Tibial nerve (tissue), 4 donors: ENCODE results near the gene TBC1D22A. TPM values are rescaled to one million over a fixed set of nuclear protein-coding genes. Genes with fewer than 3 reads are reported as not detected.
A peak's percentile ranks its signal among the peaks of the same experiment; 100 is the strongest.

Experiments
- DNase-seq, 2 donors: peaks; one replicate each; pipeline ENCODE4 v3.0.0-alpha.2; 2019; ENCODE audit warnings: low spot score in 2 of 2
- H3K27ac ChIP-seq, 4 donors: fragments of 200-600 bp; sonication (generic) in 3 of 4; one replicate each; pipeline ENCODE4 v1.5.1; 2017 to 2019; ENCODE audit warnings: mild to moderate bottlenecking in 1 of 4
- H3K27me3 ChIP-seq, 2 donors: fragments of 200-600 bp; sonication (generic) in 1 of 2; one replicate each; pipeline versions ENCODE4 v1.5.1 to v1.6.0; 2017 to 2019
- H3K36me3 ChIP-seq, 3 donors: fragments of 200-600 bp; sonication (generic); one replicate each; pipeline ENCODE4 v1.5.1; 2018 to 2019
- H3K4me1 ChIP-seq, 4 donors: fragments of 200-600 bp; sonication (generic) in 3 of 4; one replicate each; pipeline ENCODE4 v1.5.1; 2017 to 2019
- H3K4me3 ChIP-seq, 4 donors: fragments of 200-600 bp; sonication (generic) in 3 of 4; one replicate each; pipeline ENCODE4 v1.5.1; 2017 to 2019; ENCODE audit warnings: mild to moderate bottlenecking in 1 of 4, moderate library complexity in 1 of 4
- H3K9me3 ChIP-seq, 4 donors: fragments of 200-600 bp; sonication (generic) in 3 of 4; one replicate each; pipeline ENCODE4 v1.5.1; 2017 to 2019
- EP300 ChIP-seq, 2 donors: sonication (generic); formaldehyde crosslinking; IDR thresholded peaks; one replicate each; pipeline ENCODE4 v1.6.1; 2017; ENCODE audit warnings: antibody characterized with exemption in 2 of 2, mild to moderate bottlenecking in 1 of 2
- POLR2A ChIP-seq, 2 donors: fragments of 450-650 bp; IDR thresholded peaks; one replicate each; pipeline ENCODE4 v1.6.1; 2017; ENCODE audit warnings: antibody characterized with exemption in 2 of 2, mild to moderate bottlenecking in 2 of 2, moderate library complexity in 2 of 2
- whole genome bisulfite sequencing, 2 donors: methylation state at CpG; one replicate each; pipeline ENCODE4 v1.1.5; 2018; 5-methylcytosine and 5-hydroxymethylcytosine counted together
- total RNA-seq, 4 donors: library from RNA; depleted of rRNA; stranded (reverse); fragments of >200 nt; gene quantifications; one replicate each; pipeline ENCODE4 v1.1.0, GENCODE V29; 2016
- TF ChIP-seq, protein P1 (sequence below), 5 experiments: fragments of 200-600 bp in 3 of 5; fragments of 450-650 bp in 2 of 5; sonication (generic) in 3 of 5; IDR thresholded peaks; one replicate each; pipeline ENCODE4 v1.5.1; 2016 to 2019; ENCODE audit warnings: antibody characterized with exemption in 5 of 5, mild to moderate bottlenecking in 3 of 5, moderate library complexity in 2 of 5

Gene TBC1D22A
- total RNA-seq, 4 donors from 2014 or later = 27.3 to 35.4 (median 29.3) TPM

DNA sequence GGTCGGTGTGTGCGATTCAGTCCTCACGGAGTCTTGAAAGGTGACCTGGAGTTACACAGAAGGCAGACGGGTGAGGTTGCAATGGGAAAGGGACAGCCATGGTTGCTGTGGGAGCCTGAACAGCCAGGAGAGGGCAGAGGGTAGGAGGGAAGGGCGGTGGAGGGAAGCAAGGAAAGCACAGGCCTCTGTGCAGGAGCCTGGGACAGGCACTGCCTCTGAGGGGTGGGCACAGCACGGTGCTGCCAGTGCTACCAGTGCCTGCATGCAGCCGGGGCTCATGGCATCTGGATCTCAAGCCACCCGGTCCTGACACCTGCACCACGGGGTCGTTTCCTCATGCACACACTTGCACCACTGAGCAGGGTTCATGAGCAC lies 401.0 kb downstream of the TBC1D22A start:
- TF ChIP-seq, protein P1, sequence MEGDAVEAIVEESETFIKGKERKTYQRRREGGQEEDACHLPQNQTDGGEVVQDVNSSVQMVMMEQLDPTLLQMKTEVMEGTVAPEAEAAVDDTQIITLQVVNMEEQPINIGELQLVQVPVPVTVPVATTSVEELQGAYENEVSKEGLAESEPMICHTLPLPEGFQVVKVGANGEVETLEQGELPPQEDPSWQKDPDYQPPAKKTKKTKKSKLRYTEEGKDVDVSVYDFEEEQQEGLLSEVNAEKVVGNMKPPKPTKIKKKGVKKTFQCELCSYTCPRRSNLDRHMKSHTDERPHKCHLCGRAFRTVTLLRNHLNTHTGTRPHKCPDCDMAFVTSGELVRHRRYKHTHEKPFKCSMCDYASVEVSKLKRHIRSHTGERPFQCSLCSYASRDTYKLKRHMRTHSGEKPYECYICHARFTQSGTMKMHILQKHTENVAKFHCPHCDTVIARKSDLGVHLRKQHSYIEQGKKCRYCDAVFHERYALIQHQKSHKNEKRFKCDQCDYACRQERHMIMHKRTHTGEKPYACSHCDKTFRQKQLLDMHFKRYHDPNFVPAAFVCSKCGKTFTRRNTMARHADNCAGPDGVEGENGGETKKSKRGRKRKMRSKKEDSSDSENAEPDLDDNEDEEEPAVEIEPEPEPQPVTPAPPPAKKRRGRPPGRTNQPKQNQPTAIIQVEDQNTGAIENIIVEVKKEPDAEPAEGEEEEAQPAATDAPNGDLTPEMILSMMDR (IDR thresholded peaks at IDR 0.05) = no peak
- TF ChIP-seq EP300 (IDR thresholded peaks at IDR 0.05) (no peak), POLR2A (IDR thresholded peaks at IDR 0.05) (no peak)
- no peaks in the 10 kb centered on the region for H3K27me3 ChIP-seq
- H3K4me1 ChIP-seq = no peaks in the 10 kb centered on the region
- H3K4me3 ChIP-seq = no peak overlapping the region
- peaks cover 0 to 38% (median 0%) of the 10 kb centered on the region in 3 donors for H3K36me3 ChIP-seq
- H3K27ac ChIP-seq = no peak overlapping the region
- no peaks in the 10 kb centered on the region for H3K9me3 ChIP-seq
- DNase-seq = no peak
- WGBS, 2 donors = 91 to 92% methylated on average over 10 of the region's 10 CpGs

DNA sequence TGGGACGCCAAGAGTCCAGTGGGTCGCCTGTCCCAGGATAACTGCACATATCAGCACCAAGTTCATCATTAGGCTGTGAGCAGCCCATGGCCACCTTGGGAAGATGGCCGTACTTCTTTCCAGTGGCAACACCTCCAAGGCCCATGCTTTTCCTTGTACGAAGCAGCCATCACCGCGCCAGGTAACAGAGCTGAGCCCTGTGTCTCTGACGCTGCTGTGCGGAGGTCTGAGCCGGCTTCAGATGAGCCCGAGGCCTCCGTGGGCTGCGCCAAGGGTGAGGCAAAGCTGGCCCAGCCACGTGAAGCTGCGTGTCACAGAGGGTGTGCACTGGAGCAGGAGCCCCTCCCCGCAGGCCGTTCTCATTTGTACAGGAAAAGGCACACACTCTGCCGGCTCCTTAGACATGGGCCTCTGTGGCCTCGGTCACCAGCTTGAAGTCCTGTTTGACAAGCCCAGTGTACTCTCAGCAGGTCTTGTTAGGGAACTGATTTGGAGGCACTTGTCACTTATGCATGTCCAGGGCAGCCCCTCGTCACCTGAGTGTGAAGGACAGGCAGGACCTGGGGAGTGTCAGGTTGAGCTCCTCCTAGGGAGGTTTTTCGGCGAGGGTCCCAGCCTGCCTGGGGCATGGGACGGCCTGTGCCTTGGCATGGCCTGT lies 401.5 kb downstream of the TBC1D22A start:
- peak in 1 of 2 donors; percentile 12 for DNase-seq
- Histone ChIP-seq H3K9me3 (no peaks in the 10 kb centered on the region), H3K27ac (peak overlapping the region in 1 of 4 donors; percentile 29), H3K36me3 (peaks cover 0 to 43% (median 0%) of the 10 kb centered on the region in 3 donors), H3K27me3 (no peaks in the 10 kb centered on the region), H3K4me3 (no peak overlapping the region), H3K4me1 (no peaks in the 10 kb centered on the region)
- TF ChIP-seq EP300 (IDR thresholded peaks at IDR 0.05) (no peak), POLR2A (IDR thresholded peaks at IDR 0.05) (no peak)
- TF ChIP-seq, protein P1 (IDR thresholded peaks at IDR 0.05) = no peak
- 85 to 86% methylated on average over 22 of the region's 22 CpGs for WGBS, 2 donors

DNA sequence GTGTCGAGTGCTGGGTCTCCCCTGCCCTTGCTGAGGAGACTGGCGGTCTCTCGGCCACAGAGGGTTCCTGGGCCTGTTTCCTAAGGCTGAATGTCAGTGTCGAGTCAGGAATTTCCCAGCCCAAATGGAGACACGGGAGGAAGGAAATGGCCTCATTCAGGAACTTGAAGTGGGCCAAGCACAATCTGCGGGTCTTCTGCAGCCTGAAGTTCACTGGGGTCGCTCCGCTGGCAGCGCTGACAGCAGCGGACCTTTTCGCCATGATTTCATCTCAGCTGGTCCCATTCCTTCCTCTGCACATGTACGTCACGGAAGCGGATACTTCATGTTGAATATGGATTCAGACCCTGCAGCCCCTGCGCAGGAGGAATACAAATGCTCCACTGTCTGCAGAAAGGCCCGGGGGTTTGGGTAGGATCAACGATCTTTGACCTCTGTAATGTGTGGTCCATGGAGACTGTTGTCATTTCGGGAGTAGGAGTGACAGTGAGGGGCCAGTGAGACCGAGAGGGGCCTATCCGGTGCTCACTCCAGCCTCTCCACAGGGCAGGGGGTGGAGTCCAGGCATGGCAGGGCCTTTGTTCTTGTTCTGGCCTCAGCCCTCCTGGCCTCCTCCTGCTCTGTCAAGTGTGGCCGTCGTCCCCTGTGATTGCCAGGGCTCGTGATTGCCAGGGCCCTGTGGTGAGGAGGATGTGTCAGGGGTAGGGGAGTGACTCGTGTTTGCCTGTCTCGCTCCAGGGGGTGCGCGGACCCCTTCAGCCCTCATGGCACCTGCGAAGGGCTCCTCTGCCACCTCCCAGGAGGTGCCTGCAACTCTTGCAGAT lies 402.3 kb downstream of the TBC1D22A start:
- peak overlapping the region in 1 of 4 donors; percentile 29 for H3K27ac ChIP-seq
- H3K4me1 ChIP-seq = no peaks in the 10 kb centered on the region
- DNase-seq = peak in 1 of 2 donors; percentile 8
- no peaks in the 10 kb centered on the region for H3K9me3 ChIP-seq
- H3K36me3 ChIP-seq = peaks cover 0 to 51% (median 0%) of the 10 kb centered on the region in 3 donors
- H3K27me3 ChIP-seq = no peaks in the 10 kb centered on the region
- TF ChIP-seq POLR2A (IDR thresholded peaks at IDR 0.05) = no peak
- TF ChIP-seq, protein P1 (IDR thresholded peaks at IDR 0.05) = no peak
- TF ChIP-seq EP300 (IDR thresholded peaks at IDR 0.05) = no peak
- 49 to 53% methylated on average over 25 to 28 of the region's 28 CpGs for WGBS, 2 donors
- no peak overlapping the region for H3K4me3 ChIP-seq

DNA sequence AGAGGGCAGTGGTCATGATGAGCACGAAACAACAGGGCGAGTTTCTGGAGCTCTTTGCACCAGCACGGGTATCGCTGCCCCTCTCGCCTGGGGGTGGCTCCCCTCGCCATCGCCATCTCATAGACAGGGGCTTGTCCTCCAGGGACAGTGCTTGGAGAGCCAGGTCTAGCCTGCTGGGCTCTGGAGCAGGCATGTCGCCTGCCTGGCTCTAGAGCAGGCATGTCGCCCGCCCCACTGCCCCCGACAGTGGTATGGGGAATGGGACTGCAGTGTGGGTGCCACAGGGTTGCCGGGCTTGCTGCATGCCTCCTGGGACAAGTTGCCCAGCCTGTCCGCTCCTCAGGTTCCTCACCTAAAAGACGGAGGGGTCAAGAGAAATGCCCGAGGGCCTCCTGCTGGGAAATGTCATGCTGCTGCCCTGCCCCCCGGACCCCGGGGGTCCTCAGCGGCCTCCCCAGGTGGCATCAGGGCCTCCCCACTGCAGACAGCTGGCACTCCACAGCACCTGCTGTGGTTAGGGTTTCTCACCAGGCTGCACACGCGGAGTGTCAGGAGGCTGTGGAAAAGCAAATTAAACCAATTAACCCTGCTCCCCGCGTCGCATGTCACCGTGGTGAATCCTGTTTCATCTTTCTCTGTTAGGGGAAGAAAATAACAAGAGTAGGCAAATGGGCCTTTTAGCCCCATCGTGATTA lies 403.0 kb downstream of the TBC1D22A start:
- 88 to 90% methylated on average over 15 to 25 of the region's 25 CpGs for WGBS, 2 donors
- H3K9me3 ChIP-seq = no peaks in the 10 kb centered on the region
- TF ChIP-seq POLR2A (IDR thresholded peaks at IDR 0.05) = no peak
- no peak for TF ChIP-seq EP300 (IDR thresholded peaks at IDR 0.05)
- TF ChIP-seq, protein P1 (IDR thresholded peaks at IDR 0.05) = no peak
- no peak overlapping the region for H3K4me3 ChIP-seq
- H3K4me1 ChIP-seq = no peaks in the 10 kb centered on the region
- peak in 1 of 2 donors; percentile 4 for DNase-seq
- no peaks in the 10 kb centered on the region for H3K27me3 ChIP-seq
- H3K27ac ChIP-seq = no peak overlapping the region
- H3K36me3 ChIP-seq = peaks cover 0 to 58% (median 0%) of the 10 kb centered on the region in 3 donors
